Urinary bladder (tissue), 4 donors: Measurements from ENCODE around the gene KDELR1. TPM values are rescaled to one million over a fixed set of nuclear protein-coding genes. Genes with fewer than 3 reads are reported as not detected.
A peak's percentile ranks its signal among the peaks of the same experiment; 100 is the strongest.

Source experiments
- DNase-seq: peaks from one replicate; pipeline ENCODE4 v3.0.0-alpha.2; 2015; ENCODE audit errors: extremely low spot score
- H3K27ac ChIP-seq: one replicate; pipeline ENCODE4 v1.5.1; 2013; ENCODE audit warnings: low read depth, mild to moderate bottlenecking, moderate library complexity
- H3K36me3 ChIP-seq: one replicate; pipeline ENCODE4 v1.6.1; 2013; ENCODE audit warnings: mild to moderate bottlenecking, moderate library complexity; ENCODE audit not compliant: insufficient read depth
- H3K4me1 ChIP-seq: one replicate; pipeline ENCODE4 v1.6.1; 2013; ENCODE audit warnings: mild to moderate bottlenecking, moderate library complexity; ENCODE audit not compliant: insufficient read depth
- H3K4me3 ChIP-seq: one replicate; pipeline ENCODE4 v1.5.1; 2013; ENCODE audit warnings: low read depth, low read length
- WGBS: extraction: QIAGEN DNeasy Blood & Tissue Kit; methylation state at CpG from one replicate; pipeline ENCODE4 v1.1.7; 2013; 5-methylcytosine and 5-hydroxymethylcytosine counted together
- polyA plus RNA-seq: library from polyadenylated mRNA; stranded (reverse); fragments of 200-250 nt; gene quantifications from one replicate; pipeline ENCODE4 v1.2.3, GENCODE V29; 2013
- total RNA-seq: library from RNA; depleted of rRNA; stranded (reverse); fragments of >200 nt; gene quantifications from one replicate; pipeline ENCODE4 v1.2.3, GENCODE V29; 2014
- donor health status: healthy with polysubstance abuse.
- donor health status: healthy.

The KDELR1 gene
- total and polyA plus RNA-seq, 2 donors, result 68.7 to 144 TPM

- H3K27ac ChIP-seq, result peak overlapping the region; percentile 69
- DNase-seq, result no peak
- WGBS, result 5% methylated on average over 54 of the region's 54 CpGs
- H3K4me1 ChIP-seq, result no peaks in the 10 kb centered on the region
- H3K4me3 ChIP-seq, result peak overlapping the region; percentile 27
- H3K36me3 ChIP-seq, result no peaks in the 10 kb centered on the region
Observed at GRCh38 chr19:48333467-48334384, 57.6 kb downstream of the KDELR1 start.

DNA sequence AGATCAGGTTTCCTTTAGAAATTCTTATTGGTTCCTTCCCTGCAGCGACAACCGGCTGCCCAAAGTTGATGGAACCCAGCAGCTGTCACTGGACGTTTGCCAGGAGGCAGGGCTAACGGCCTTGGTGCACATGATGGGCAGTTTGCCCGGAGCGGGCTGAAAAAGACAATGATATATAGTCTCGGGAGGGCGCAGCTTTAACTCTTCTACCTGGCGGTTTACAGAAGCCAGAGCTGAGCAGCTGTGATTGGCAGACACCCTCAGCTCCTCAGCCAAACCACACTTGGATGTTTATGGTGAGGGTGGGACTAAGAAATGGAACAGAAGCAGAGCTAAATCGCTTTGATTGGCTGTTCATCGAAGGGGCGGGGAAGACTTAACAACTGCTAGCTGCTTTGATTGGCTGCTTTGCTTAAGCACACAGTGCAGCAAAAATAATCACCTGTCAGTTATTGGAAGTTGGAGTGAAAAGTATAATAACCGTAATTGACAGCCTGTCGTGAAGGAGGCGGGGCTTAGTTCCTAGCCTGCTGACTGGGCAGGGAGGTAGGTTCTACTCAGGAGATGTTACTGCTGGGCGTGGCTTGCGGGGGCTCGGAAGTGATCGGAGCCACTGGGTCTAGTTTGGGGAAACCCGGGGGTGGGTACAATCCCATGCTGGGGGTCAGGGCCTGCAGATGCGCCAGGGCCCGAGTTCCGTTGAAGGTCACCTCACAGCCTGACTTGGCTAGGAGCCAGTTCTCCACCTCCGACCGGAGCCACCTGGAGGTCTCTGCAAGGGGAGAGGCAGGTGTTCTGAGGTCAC is 58.5 kb downstream of the KDELR1 start:
- H3K27ac ChIP-seq, result peak overlapping the region; percentile 69
- H3K4me1 ChIP-seq, result no peaks in the 10 kb centered on the region
- 1% methylated on average over 25 of the region's 25 CpGs for WGBS
- DNase-seq, result peak; percentile 91
- H3K4me3 ChIP-seq, result peak overlapping the region; percentile 27
- H3K36me3 ChIP-seq, result no peaks in the 10 kb centered on the region

Other genes starting within 250 kb of the KDELR1 start
- gene LIG1, start 221.2 kb downstream of the KDELR1 start, total RNA-seq, result 21.6 TPM
- 11.4 TPM for gene LIG1, start 221.2 kb downstream of the KDELR1 start, polyA plus RNA-seq
- 1.6 TPM for gene ZSWIM9, start 220.9 kb downstream of the KDELR1 start, total RNA-seq
- 10.6 TPM for gene ZSWIM9, start 220.9 kb downstream of the KDELR1 start, polyA plus RNA-seq
- gene CARD8, start 135.6 kb downstream of the KDELR1 start, total RNA-seq, result 81.3 TPM
- gene CARD8, start 135.6 kb downstream of the KDELR1 start, polyA plus RNA-seq, result 29.0 TPM
- gene ZNF114, start 121.5 kb downstream of the KDELR1 start, total RNA-seq, result 6.6 TPM
- gene ZNF114, start 121.5 kb downstream of the KDELR1 start, polyA plus RNA-seq, result 0.24 TPM
- gene EMP3, start 66.0 kb downstream of the KDELR1 start, total RNA-seq, result 81.3 TPM
- 159 TPM for gene EMP3, start 66.0 kb downstream of the KDELR1 start, polyA plus RNA-seq
- gene TMEM143, start 27.6 kb downstream of the KDELR1 start, total RNA-seq, result 4.3 TPM
- 10.2 TPM for gene TMEM143, start 27.6 kb downstream of the KDELR1 start, polyA plus RNA-seq
- not detected for gene SYNGR4, start 27.2 kb downstream of the KDELR1 start, total RNA-seq
- not detected for gene SYNGR4, start 27.2 kb downstream of the KDELR1 start, polyA plus RNA-seq
- gene GRIN2D, start 2.1 kb upstream of the KDELR1 start, total RNA-seq, result 1.9 TPM
- gene GRIN2D, start 2.1 kb upstream of the KDELR1 start, polyA plus RNA-seq, result 0.30 TPM
- gene GRWD1, start 54.4 kb upstream of the KDELR1 start, total RNA-seq, result 13.6 TPM
- 22.2 TPM for gene GRWD1, start 54.4 kb upstream of the KDELR1 start, polyA plus RNA-seq
- 0.42 TPM for gene KCNJ14, start 64.0 kb upstream of the KDELR1 start, total RNA-seq
- 0.33 TPM for gene KCNJ14, start 64.0 kb upstream of the KDELR1 start, polyA plus RNA-seq
- 30.6 TPM for gene CYTH2, start 77.8 kb upstream of the KDELR1 start, total RNA-seq
- gene CYTH2, start 77.8 kb upstream of the KDELR1 start, polyA plus RNA-seq, result 51.9 TPM
- 0.42 TPM for gene LMTK3, start 120.3 kb upstream of the KDELR1 start, total RNA-seq
- 0.72 TPM for gene LMTK3, start 120.3 kb upstream of the KDELR1 start, polyA plus RNA-seq
- 0.42 TPM for gene SULT2B1, start 160.6 kb upstream of the KDELR1 start, total RNA-seq
- 0.30 TPM for gene SULT2B1, start 160.6 kb upstream of the KDELR1 start, polyA plus RNA-seq
- not detected for gene SPACA4, start 215.2 kb upstream of the KDELR1 start, total RNA-seq
- gene SPACA4, start 215.2 kb upstream of the KDELR1 start, polyA plus RNA-seq, result not detected
- gene FAM83E, start 223.5 kb upstream of the KDELR1 start, total RNA-seq, result 0.58 TPM
- 1.1 TPM for gene FAM83E, start 223.5 kb upstream of the KDELR1 start, polyA plus RNA-seq
- gene RPL18, start 227.6 kb upstream of the KDELR1 start, total RNA-seq, result 1,113 TPM
- 2,167 TPM for gene RPL18, start 227.6 kb upstream of the KDELR1 start, polyA plus RNA-seq
- 4.9 TPM for gene SPHK2, start 228.0 kb upstream of the KDELR1 start, total RNA-seq
- 22.0 TPM for gene SPHK2, start 228.0 kb upstream of the KDELR1 start, polyA plus RNA-seq
- 4.6 TPM for gene DBP, start 245.8 kb upstream of the KDELR1 start, total RNA-seq
- gene DBP, start 245.8 kb upstream of the KDELR1 start, polyA plus RNA-seq, result 12.3 TPM